Naive thymus-derived CD8-positive, alpha-beta T cell (primary cell): Measurements from ENCODE around the gene FTSJ3. TPM values are rescaled to one million over a fixed set of nuclear protein-coding genes. Genes with fewer than 3 reads are reported as not detected.
"Not testable (repeated sequence)": the region's sequence is repeated elsewhere in the genome, so short reads cannot be mapped to it uniquely, and the experiment has no call there.

Experiments
- ATAC-seq, 2 donors: fragments of 150-1000 bp; cut with Tn5 transposase in 1 of 2; sonication (Bioruptor Pico), chemical (Tn5 transposase) in 1 of 2; 1 replicate in 1 of 2; 2 replicates in 1 of 2; pipeline ENCODE4 v1.10.0; 2021; ENCODE audit warnings: mild to moderate bottlenecking in 2 of 2, moderate library complexity in 2 of 2
- POLR2A ChIA-PET: fragments of 350-600 bp; sonication (Branson Sonifier 250); formaldehyde crosslinking; loops from one replicate; lab custom pipeline; 2021; ENCODE audit warnings: antibody characterized with exemption; lab: Charles Lee
- DNase-seq, 10 donors: peaks; one replicate each; pipeline versions ENCODE4 v3.0.0 to v3.0.0-alpha.2; 2020 to 2022
- H3K27ac Mint-ChIP-seq, 10 donors: one replicate each; pipeline ENCODE4 v1.8.0; 2020 to 2022; ENCODE audit warnings: mild to moderate bottlenecking in 10 of 10, mixed read lengths in 10 of 10, moderate library complexity in 4 of 10, inconsistent platforms in 1 of 10
- H3K27me3 Mint-ChIP-seq, 5 donors: one replicate each; pipeline ENCODE4 v1.8.0; 2021 to 2022; ENCODE audit warnings: mixed read lengths in 5 of 5
- H3K36me3 Mint-ChIP-seq, 3 donors: one replicate each; pipeline ENCODE4 v1.8.0; 2020 to 2022; ENCODE audit warnings: mixed read lengths in 3 of 3, mild to moderate bottlenecking in 2 of 3, inconsistent platforms in 1 of 3
- H3K4me1 Mint-ChIP-seq, 4 donors: one replicate each; pipeline ENCODE4 v1.8.0; 2021 to 2022; ENCODE audit warnings: mixed read lengths in 4 of 4
- H3K4me3 Mint-ChIP-seq, 10 donors: one replicate each; pipeline ENCODE4 v1.8.0; 2020 to 2022; ENCODE audit warnings: mild to moderate bottlenecking in 10 of 10, mixed read lengths in 10 of 10, moderate library complexity in 6 of 10, inconsistent platforms in 1 of 10
- H3K9me3 Mint-ChIP-seq, 9 donors: one replicate each; pipeline ENCODE4 v1.8.0; 2020 to 2022; ENCODE audit warnings: mixed read lengths in 9 of 9, mild to moderate bottlenecking in 3 of 9, inconsistent platforms in 1 of 9, moderate library complexity in 1 of 9
- polyA plus RNA-seq, 3 donors: library from polyadenylated mRNA; unstranded; fragments of 300-500 nt; fragmentation: Illumina TruSeq; gene quantifications; one replicate each; pipeline ENCODE4 v1.2.3, GENCODE V29; 2021
- total RNA-seq, 8 experiments: library from RNA in 2 of 8; stranded (reverse) in 2 of 8; gene quantifications; one replicate each; pipeline ENCODE4 v1.2.3 and lab custom pipeline; 2021 to 2026

FTSJ3 gene
- total and polyA plus RNA-seq, 5 experiments from 2014 or later: 16.8 to 75.7 (median 43.1) TPM

- Mint-ChIP-seq H3K4me1 (peaks cover 0 to 3% (median 0%) of the 10 kb centered on the region in 4 donors), H3K27ac (no peak overlapping the region), H3K9me3 (no peaks in the 10 kb centered on the region), H3K27me3 (peaks cover 0 to 2% (median 0%) of the 10 kb centered on the region in 5 donors), H3K4me3 (no peak overlapping the region), H3K36me3 (no peaks in the 10 kb centered on the region)
- DNase-seq (no peak), ATAC-seq (no peak)
- POLR2A ChIA-PET: interaction anchor here (1.8 kb wide), 1 partner anchor 11 kb away, joined by 6 read pairs; no protein-coding TSS in a partner anchor
Measured at GRCh38 chr17:63854709-63855108, 27.2 kb upstream of the FTSJ3 start.

GRCh38 chr17:63853260-63853659 is 25.8 kb upstream of the FTSJ3 start:
- H3K4me3 Mint-ChIP-seq: no peak overlapping the region
- no peak overlapping the region for H3K27ac Mint-ChIP-seq
- H3K4me1 Mint-ChIP-seq: peaks cover 5 to 14% (median 8%) of the 10 kb centered on the region in 4 donors
- no peak for ATAC-seq
- POLR2A ChIA-PET: interaction anchor here (1.8 kb wide), 1 partner anchor 9 kb away, joined by 6 read pairs; no protein-coding TSS in a partner anchor
- DNase-seq: no peak
- peaks cover 0 to 1% (median 0%) of the 10 kb centered on the region in 9 donors for H3K9me3 Mint-ChIP-seq
- no peaks in the 10 kb centered on the region for H3K36me3 Mint-ChIP-seq
- H3K27me3 Mint-ChIP-seq: no peaks in the 10 kb centered on the region

GRCh38 chr17:63850401-63850800 is 22.9 kb upstream of the FTSJ3 start:
- H3K36me3 Mint-ChIP-seq: no peaks in the 10 kb centered on the region
- POLR2A ChIA-PET: interaction anchor here (0.7 kb wide), 1 partner anchor 249 kb away, joined by 8 read pairs; no protein-coding TSS in a partner anchor
- no peak for DNase-seq
- H3K27me3 Mint-ChIP-seq: no peaks in the 10 kb centered on the region
- no peak overlapping the region for H3K4me3 Mint-ChIP-seq
- H3K27ac Mint-ChIP-seq: peak overlapping the region in 2 of 10 donors; percentile 48 to 53
- ATAC-seq: no peak
- peaks cover 0 to 3% (median 0%) of the 10 kb centered on the region in 9 donors for H3K9me3 Mint-ChIP-seq
- peaks cover 12 to 23% (median 15%) of the 10 kb centered on the region in 4 donors for H3K4me1 Mint-ChIP-seq

- peak; percentile 91 to 96 (median 94) for DNase-seq
- Mint-ChIP-seq H3K27me3 (no peaks in the 10 kb centered on the region), H3K4me1 (peaks cover 15 to 26% (median 19%) of the 10 kb centered on the region in 4 donors), H3K27ac (peak overlapping the region; percentile 88 to 98 (median 94)), H3K9me3 (peaks cover 0 to 3% (median 0%) of the 10 kb centered on the region in 9 donors), H3K4me3 (peak overlapping the region; percentile 71 to 96 (median 86)), H3K36me3 (no peaks in the 10 kb centered on the region)
- POLR2A ChIA-PET: interaction anchor here (0.9 to 15.6 kb wide), 9 partner anchors 11 to 297 kb away, joined by 3 to 205 read pairs (median 6); partner anchors contain the start of genes CCDC47, DDX42, FTSJ3 and LIMD2
- ATAC-seq: peak; percentile 95 to 96
Measured at GRCh38 chr17:63848834-63849689, 21.6 kb upstream of the FTSJ3 start.

GRCh38 chr17:63847525-63848249 is 20.2 kb upstream of the FTSJ3 start:
- Mint-ChIP-seq H3K4me3 (peak overlapping the region in 9 of 10 donors; percentile 51 to 96 (median 71)), H3K27me3 (no peaks in the 10 kb centered on the region), H3K4me1 (peaks cover 19 to 34% (median 26%) of the 10 kb centered on the region in 4 donors), H3K27ac (peak overlapping the region in 8 of 10 donors; percentile 22 to 88 (median 68)), H3K36me3 (no peaks in the 10 kb centered on the region), H3K9me3 (peaks cover 0 to 3% (median 0%) of the 10 kb centered on the region in 9 donors)
- no peak for ATAC-seq
- no peak for DNase-seq
- POLR2A ChIA-PET: interaction anchor here (0.5 to 15.6 kb wide), 6 partner anchors 9 to 1732 kb away, joined by 3 to 205 read pairs (median 8); partner anchors contain the start of genes FTSJ3, LIMD2 and PSMC5

GRCh38 chr17:63845509-63845908 is 18.0 kb upstream of the FTSJ3 start:
- Mint-ChIP-seq H3K9me3 (peaks cover 0 to 3% (median 0%) of the 10 kb centered on the region in 9 donors), H3K4me3 (peak overlapping the region in 1 of 10 donors; percentile 26), H3K4me1 (peaks cover 27 to 44% (median 41%) of the 10 kb centered on the region in 4 donors), H3K36me3 (no peaks in the 10 kb centered on the region), H3K27ac (peak overlapping the region in 1 of 10 donors; percentile 53), H3K27me3 (no peaks in the 10 kb centered on the region)
- no peak for ATAC-seq
- DNase-seq: no peak
- POLR2A ChIA-PET: interaction anchor here (1.1 to 15.6 kb wide), 3 partner anchors 15 to 147 kb away, joined by 4 to 205 read pairs (median 177); partner anchors contain the start of genes DDX42, FTSJ3, LIMD2 and PSMC5

- Mint-ChIP-seq H3K36me3 (peaks cover 0 to 3% (median 0%) of the 10 kb centered on the region in 3 donors), H3K4me1 (peaks cover 28 to 51% (median 50%) of the 10 kb centered on the region in 4 donors), H3K27me3 (no peaks in the 10 kb centered on the region), H3K4me3 (peak overlapping the region; percentile 81 to 91 (median 88)), H3K9me3 (peaks cover 0 to 3% (median 0%) of the 10 kb centered on the region in 9 donors), H3K27ac (peak overlapping the region; percentile 84 to 97 (median 92))
- POLR2A ChIA-PET: interaction anchor here (0.6 to 15.6 kb wide), 17 partner anchors 10 to 1190 kb away, joined by 3 to 205 read pairs (median 4); partner anchors contain the start of genes CCDC47, DDX42, FTSJ3 and ICAM2
- ATAC-seq (no peak), DNase-seq (no peak)
Measured at GRCh38 chr17:63843910-63844677, 16.6 kb upstream of the FTSJ3 start.

GRCh38 chr17:63843387-63843888 is 16.0 kb upstream of the FTSJ3 start:
- H3K27ac Mint-ChIP-seq: peak overlapping the region; percentile 84 to 97 (median 92)
- ATAC-seq: peak; percentile 8
- H3K4me1 Mint-ChIP-seq: peaks cover 27 to 52% (median 52%) of the 10 kb centered on the region in 4 donors
- H3K36me3 Mint-ChIP-seq, H3K27me3 Mint-ChIP-seq, H3K9me3 Mint-ChIP-seq: not testable (repeated sequence)
- DNase-seq: peak in 7 of 10 donors; percentile 16 to 43 (median 31)
- H3K4me3 Mint-ChIP-seq: peak overlapping the region; percentile 81 to 91 (median 88)
- POLR2A ChIA-PET: interaction anchor here (0.6 to 15.6 kb wide), 19 partner anchors 10 to 1191 kb away, joined by 3 to 205 read pairs (median 4); partner anchors contain the start of genes CCDC47, CEP95, DDX42 and FTSJ3

- Mint-ChIP-seq H3K4me3 (peak within 1 kb of the TSS; percentile 90 to 98 (median 94)), H3K27ac (peak within 1 kb of the TSS; percentile 90 to 97 (median 94)), H3K9me3 (no peaks in the 10 kb centered on the region), H3K4me1 (peaks cover 24 to 52% (median 52%) of the 10 kb centered on the region in 4 donors), H3K27me3 (no peaks in the 10 kb centered on the region), H3K36me3 (peaks cover 0 to 4% (median 0%) of the 10 kb centered on the region in 3 donors)
- ATAC-seq: peak; percentile 86 to 88
- peak; percentile 94 to 99 (median 98) for DNase-seq
- POLR2A ChIA-PET: interaction anchor here (0.7 to 15.6 kb wide), 17 partner anchors 11 to 664 kb away, joined by 3 to 205 read pairs (median 4); partner anchors contain the start of genes CCDC47, CEP95, DDX42 and FTSJ3
Measured at GRCh38 chr17:63842540-63843386, 15.3 kb upstream of the FTSJ3 start, which contains the start of gene SMARCD2. Gene SMARCD2, minus strand, starts transcription at chr17:63842685. Its CDS starts 11 bp downstream, at chr17:63842674.

- peak overlapping the region; percentile 90 to 98 (median 94) for H3K4me3 Mint-ChIP-seq
- DNase-seq: peak in 3 of 10 donors; percentile 22 to 32 (median 23)
- peak in 1 of 2 donors; percentile 32 for ATAC-seq
- POLR2A ChIA-PET: interaction anchor here (0.6 to 15.6 kb wide), 9 partner anchors 12 to 220 kb away, joined by 3 to 205 read pairs (median 5); partner anchors contain the start of genes CCDC47, DDX42, FTSJ3 and LIMD2
- peak overlapping the region; percentile 88 to 96 (median 94) for H3K27ac Mint-ChIP-seq
- H3K27me3 Mint-ChIP-seq: no peaks in the 10 kb centered on the region
- peaks cover 0 to 6% (median 0%) of the 10 kb centered on the region in 3 donors for H3K36me3 Mint-ChIP-seq
- H3K4me1 Mint-ChIP-seq: peaks cover 23 to 53% (median 51%) of the 10 kb centered on the region in 4 donors
- H3K9me3 Mint-ChIP-seq: no peaks in the 10 kb centered on the region
Measured at GRCh38 chr17:63842173-63842539, 14.7 kb upstream of the FTSJ3 start.
